Astrocyte (in vitro differentiated cells and primary cell): ENCODE results near the gene PCDHB13. TPM values are rescaled to one million over a fixed set of nuclear protein-coding genes. Genes with fewer than 3 reads are reported as not detected.
A peak's percentile ranks its signal among the peaks of the same experiment; 100 is the strongest.
"Not testable (repeated sequence)": the region's sequence is repeated elsewhere in the genome, so short reads cannot be mapped to it uniquely, and the experiment has no call there.

Source experiments
- DNase-seq: peaks from one replicate; pipeline ENCODE4 v3.0.0-alpha.2; 2010; ENCODE audit warnings: low read depth
- FAIRE-seq: peaks from 2 replicates; lab custom pipeline; 2011; peaks lifted over from hg19 to GRCh38; lab: Jason Lieb, UNC
- H2AFZ ChIP-seq: 2 replicates; pipeline ENCODE4 v1.6.0; 2012; ENCODE audit warnings: low read depth, low read length, inconsistent platforms
- H3K27ac ChIP-seq: 2 replicates; pipeline ENCODE4 v1.5.1; 2011; ENCODE audit warnings: low read depth, low read length, inconsistent platforms
- H3K27me3 ChIP-seq: 2 replicates; pipeline ENCODE4 v1.6.0; 2011; ENCODE audit warnings: low read length, inconsistent platforms; ENCODE audit not compliant: insufficient read depth
- H3K36me3 ChIP-seq: 2 replicates; pipeline ENCODE4 v1.5.1; 2011; ENCODE audit warnings: low read length, inconsistent platforms; ENCODE audit not compliant: insufficient read depth
- H3K4me1 ChIP-seq: 2 replicates; pipeline ENCODE4 v1.5.1; 2011; ENCODE audit warnings: low read length, inconsistent platforms; ENCODE audit not compliant: insufficient read depth
- H3K4me2 ChIP-seq: 2 replicates; pipeline ENCODE4 v1.6.0; 2012; ENCODE audit warnings: low read length, inconsistent platforms
- H3K4me3 ChIP-seq: 2 replicates; pipeline ENCODE4 v1.5.1; 2011; ENCODE audit warnings: low read depth, mild to moderate bottlenecking, low read length, inconsistent platforms; ENCODE audit not compliant: insufficient read depth
- H3K79me2 ChIP-seq: 2 replicates; pipeline ENCODE4 v1.6.0; 2012; ENCODE audit warnings: mild to moderate bottlenecking, low read length, inconsistent platforms; ENCODE audit not compliant: insufficient read depth
- H3K9ac ChIP-seq: 2 replicates; pipeline ENCODE4 v1.6.0; 2012; ENCODE audit warnings: mild to moderate bottlenecking, low read length, inconsistent platforms
- H3K9me3 ChIP-seq: 2 replicates; pipeline ENCODE4 v1.5.1; 2012; ENCODE audit warnings: low read depth, mild to moderate bottlenecking, low read length, inconsistent platforms; ENCODE audit not compliant: insufficient read depth
- H4K20me1 ChIP-seq: 2 replicates; pipeline ENCODE4 v1.6.0; 2012; ENCODE audit warnings: low read length, inconsistent platforms; ENCODE audit not compliant: insufficient read depth
- H3K27ac Mint-ChIP-seq: one replicate; pipeline ENCODE4 v1.8.0; 2021; ENCODE audit warnings: mild to moderate bottlenecking, mixed read lengths; ENCODE audit not compliant: unreplicated experiment
- H3K27me3 Mint-ChIP-seq: one replicate; pipeline ENCODE4 v1.8.0; 2021; ENCODE audit warnings: low read depth, mixed read lengths; ENCODE audit not compliant: unreplicated experiment
- H3K36me3 Mint-ChIP-seq: one replicate; pipeline ENCODE4 v1.8.0; 2021; ENCODE audit warnings: low read depth, mixed read lengths; ENCODE audit not compliant: unreplicated experiment
- H3K4me1 Mint-ChIP-seq: one replicate; pipeline ENCODE4 v1.8.0; 2021; ENCODE audit warnings: low read depth, mixed read lengths; ENCODE audit not compliant: unreplicated experiment
- H3K4me3 Mint-ChIP-seq: one replicate; pipeline ENCODE4 v1.8.0; 2021; ENCODE audit warnings: mild to moderate bottlenecking, moderate library complexity, mixed read lengths; ENCODE audit not compliant: unreplicated experiment
- H3K9me3 Mint-ChIP-seq: one replicate; pipeline ENCODE4 v1.8.0; 2021; ENCODE audit warnings: mild to moderate bottlenecking, mixed read lengths; ENCODE audit not compliant: unreplicated experiment
- EZH2 ChIP-seq: IDR thresholded peaks from 2 replicates; pipeline ENCODE4 v1.6.1; 2012; ENCODE audit warnings: mild to moderate bottlenecking, low read length, inconsistent platforms; ENCODE audit not compliant: insufficient read depth
- total RNA-seq: library from RNA; stranded (reverse); gene quantifications from 2 replicates; pipeline ENCODE4 v1.2.1, GENCODE V29; 2021
- TF ChIP-seq, protein P1 (sequence below): IDR thresholded peaks from 2 replicates; pipeline ENCODE4 v1.5.1; 2011; ENCODE audit warnings: low read depth, mild to moderate bottlenecking, inconsistent platforms, low read length, moderate library complexity; ENCODE audit not compliant: insufficient read depth

PCDHB13 gene
- total RNA-seq, 1 donor from 2014 or later = 3.3 TPM

GRCh38 chr5:141180313-141180712, 33.4 kb upstream of the PCDHB13 start:
- Histone ChIP-seq H3K4me3 (no peak overlapping the region), H3K4me1 (no peaks in the 10 kb centered on the region), H3K79me2 (no peaks in the 10 kb centered on the region), H3K4me2 (no peak overlapping the region), H3K9me3 (peaks cover 14% of the 10 kb centered on the region), H3K27me3 (no peaks in the 10 kb centered on the region), H3K27ac (no peak overlapping the region), H3K36me3 (no peaks in the 10 kb centered on the region), H3K9ac (no peak overlapping the region), H2AFZ (no peak overlapping the region), H4K20me1 (no peaks in the 10 kb centered on the region)
- DNase-seq (no peak), FAIRE-seq (no peak)
- H3K4me3 Mint-ChIP-seq = no peak overlapping the region
- peaks cover 8% of the 10 kb centered on the region for H3K9me3 Mint-ChIP-seq
- H3K27ac Mint-ChIP-seq = no peak overlapping the region
- H3K36me3 Mint-ChIP-seq = peaks cover 11% of the 10 kb centered on the region
- no peak for TF ChIP-seq EZH2
- TF ChIP-seq, protein P1, sequence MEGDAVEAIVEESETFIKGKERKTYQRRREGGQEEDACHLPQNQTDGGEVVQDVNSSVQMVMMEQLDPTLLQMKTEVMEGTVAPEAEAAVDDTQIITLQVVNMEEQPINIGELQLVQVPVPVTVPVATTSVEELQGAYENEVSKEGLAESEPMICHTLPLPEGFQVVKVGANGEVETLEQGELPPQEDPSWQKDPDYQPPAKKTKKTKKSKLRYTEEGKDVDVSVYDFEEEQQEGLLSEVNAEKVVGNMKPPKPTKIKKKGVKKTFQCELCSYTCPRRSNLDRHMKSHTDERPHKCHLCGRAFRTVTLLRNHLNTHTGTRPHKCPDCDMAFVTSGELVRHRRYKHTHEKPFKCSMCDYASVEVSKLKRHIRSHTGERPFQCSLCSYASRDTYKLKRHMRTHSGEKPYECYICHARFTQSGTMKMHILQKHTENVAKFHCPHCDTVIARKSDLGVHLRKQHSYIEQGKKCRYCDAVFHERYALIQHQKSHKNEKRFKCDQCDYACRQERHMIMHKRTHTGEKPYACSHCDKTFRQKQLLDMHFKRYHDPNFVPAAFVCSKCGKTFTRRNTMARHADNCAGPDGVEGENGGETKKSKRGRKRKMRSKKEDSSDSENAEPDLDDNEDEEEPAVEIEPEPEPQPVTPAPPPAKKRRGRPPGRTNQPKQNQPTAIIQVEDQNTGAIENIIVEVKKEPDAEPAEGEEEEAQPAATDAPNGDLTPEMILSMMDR = no peak
- no peaks in the 10 kb centered on the region for H3K27me3 Mint-ChIP-seq
- H3K4me1 Mint-ChIP-seq = no peaks in the 10 kb centered on the region

DNA sequence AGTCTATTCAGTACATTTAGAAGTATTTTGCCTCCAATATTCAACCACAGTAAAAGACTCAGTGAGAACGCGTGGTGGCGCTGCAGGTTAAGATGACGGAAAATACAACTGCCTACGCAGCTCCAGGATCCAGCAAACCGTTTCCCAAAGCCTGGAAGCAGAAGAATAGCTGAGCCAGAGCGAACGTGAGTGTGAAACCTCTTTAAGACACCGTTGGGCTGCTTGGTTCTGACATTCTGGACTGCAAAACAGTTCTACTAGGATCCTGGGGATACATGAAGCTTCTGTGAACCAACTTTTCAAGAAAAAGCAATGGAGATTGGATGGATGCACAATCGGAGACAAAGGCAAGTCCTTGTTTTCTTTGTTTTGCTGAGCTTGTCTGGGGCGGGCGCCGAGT, 31.5 kb upstream of the PCDHB13 start, which contains the start of gene PCDHB16:
PCDHB16 (plus strand) TSS at position 140 of the 400 bp plus-strand sequence; CDS start at position 313, 173 bp downstream.
- no peaks in the 10 kb centered on the region for H3K4me1 ChIP-seq
- peak within 1 kb of the TSS; percentile 65 for H3K4me3 Mint-ChIP-seq
- no peaks in the 10 kb centered on the region for H3K36me3 ChIP-seq
- H2AFZ ChIP-seq = no peak within 1 kb of the TSS
- no peaks in the 10 kb centered on the region for H4K20me1 ChIP-seq
- DNase-seq (peak; percentile 3), FAIRE-seq (no peak)
- peaks cover 8% of the 10 kb centered on the region for H3K9me3 Mint-ChIP-seq
- no peak within 1 kb of the TSS for H3K4me3 ChIP-seq
- TF ChIP-seq, protein P1 = no peak
- no peak for TF ChIP-seq EZH2
- no peak within 1 kb of the TSS for H3K27ac Mint-ChIP-seq
- H3K27ac ChIP-seq = no peak within 1 kb of the TSS
- H3K36me3 Mint-ChIP-seq = peaks cover 11% of the 10 kb centered on the region
- no peak within 1 kb of the TSS for H3K4me2 ChIP-seq
- H3K27me3 Mint-ChIP-seq = no peaks in the 10 kb centered on the region
- peaks cover 14% of the 10 kb centered on the region for H3K9me3 ChIP-seq
- H3K4me1 Mint-ChIP-seq = no peaks in the 10 kb centered on the region
- H3K27me3 ChIP-seq = no peaks in the 10 kb centered on the region
- H3K9ac ChIP-seq = no peak within 1 kb of the TSS
- H3K79me2 ChIP-seq = no peaks in the 10 kb centered on the region

- not testable (repeated sequence) for H3K27me3 Mint-ChIP-seq, DNase-seq, H3K9me3 ChIP-seq, H3K4me1 Mint-ChIP-seq, H3K27ac Mint-ChIP-seq, H2AFZ ChIP-seq, H3K27ac ChIP-seq, H3K4me3 Mint-ChIP-seq, H3K27me3 ChIP-seq, H3K9ac ChIP-seq, H4K20me1 ChIP-seq, H3K36me3 ChIP-seq, H3K4me3 ChIP-seq, FAIRE-seq, H3K79me2 ChIP-seq, H3K4me2 ChIP-seq, H3K4me1 ChIP-seq
- H3K9me3 Mint-ChIP-seq = peaks cover 14% of the 10 kb centered on the region
- H3K36me3 Mint-ChIP-seq = peaks cover 16% of the 10 kb centered on the region
These were observed 29.4 kb upstream of the PCDHB13 start for GRCh38 chr5:141184117-141184855.
